ENCODE data around the gene C8G.

- TF ChIP-seq REST (IDR thresholded peaks at IDR 0.05; ENCODE audit: low read depth), result no peak
- no peak for TF ChIP-seq EP300 (IDR thresholded peaks at IDR 0.05; ENCODE audit: borderline replicate concordance)
- TF ChIP-seq MAX (IDR thresholded peaks at IDR 0.05), result no peak
- TF ChIP-seq YY1 (IDR thresholded peaks at IDR 0.05; ENCODE audit: low read depth), result no peak
- no peak for TF ChIP-seq ZBTB7A (IDR thresholded peaks at IDR 0.05; ENCODE audit: low read depth)
- no peak for TF ChIP-seq EGR1 (IDR thresholded peaks at IDR 0.05)
- TF ChIP-seq CEBPB (IDR thresholded peaks at IDR 0.05), result no peak
- no peak for TF ChIP-seq RAD21 (IDR thresholded peaks at IDR 0.05; ENCODE audit: low read depth)
- no peak for TF ChIP-seq USF1 (IDR thresholded peaks at IDR 0.05)
- no peak for TF ChIP-seq TEAD4 (IDR thresholded peaks at IDR 0.05)
- TF ChIP-seq TAF1 (IDR thresholded peaks at IDR 0.05; ENCODE audit: low read depth), result no peak
Observed at GRCh38 chr9:136953771-136954269, 8.8 kb downstream of the C8G start.

All from Ishikawa (cell line).